Left lung (tissue), 10 donors: Measurements from ENCODE around the gene KCNK17. TPM values are rescaled to one million over a fixed set of nuclear protein-coding genes. Genes with fewer than 3 reads are reported as not detected.

Experiments used
- ATAC-seq: fragments of 200-7000 bp; cut with Tn5 transposase; one replicate; pipeline ENCODE4 v1.9.1; 2020; ENCODE audit warnings: moderate library complexity
- DNase-seq, 4 donors: peaks; one replicate each; pipeline ENCODE4 v3.0.0-alpha.2; 2013 to 2020
- H3K27ac ChIP-seq, 2 donors: fragments of 200-600 bp; sonication (generic) in 1 of 2; one replicate each; pipeline versions ENCODE4 v1.5.0 to v1.8.0; 2020 to 2021
- H3K27me3 ChIP-seq, 2 donors: fragments of 200-600 bp; sonication (generic) in 1 of 2; one replicate each; pipeline versions ENCODE4 v1.5.0 to v1.8.0; 2020 to 2021
- H3K36me3 ChIP-seq, 2 donors: fragments of 200-600 bp; sonication (generic) in 1 of 2; one replicate each; pipeline versions ENCODE4 v1.5.0 to v1.8.0; 2020 to 2021
- H3K4me1 ChIP-seq, 2 donors: fragments of 200-600 bp; one replicate each; pipeline ENCODE4 v1.8.0; 2021
- H3K4me3 ChIP-seq, 2 donors: fragments of 200-600 bp; sonication (generic) in 1 of 2; one replicate each; pipeline versions ENCODE4 v1.5.0 to v1.8.0; 2020 to 2021; ENCODE audit warnings: mild to moderate bottlenecking in 1 of 2
- H3K9me3 ChIP-seq, 2 donors: fragments of 200-600 bp; sonication (generic) in 1 of 2; one replicate each; pipeline versions ENCODE4 v1.5.0 to v1.8.0; 2020 to 2021
- intact Hi-C, 2 donors: fragments of 100-400 bp; cut with DNase I; formaldehyde crosslinking; loops; one replicate each; pipeline versions ENCODE4 v1.11.2 to v1.14.2; 2022
- polyA plus RNA-seq, 6 donors: library from polyadenylated mRNA; unstranded; fragments of 120-200 nt; gene quantifications; one replicate each; pipeline ENCODE4 v1.2.1, GENCODE V29; 2013; ENCODE audit not compliant: insufficient read length in 6 of 6
- total RNA-seq, 2 donors: library from RNA; stranded (reverse); fragmentation: NEBNext Ultra II Directional; extraction: Animal tissue kit (Norgen Biotek cat#: 25700); gene quantifications; one replicate each; pipeline ENCODE4 v1.2.1, GENCODE V29; 2021
- TF ChIP-seq, protein P1 (sequence below), 2 donors: fragments of 200-600 bp; sonication (generic) in 1 of 2; IDR thresholded peaks; one replicate each; pipeline versions ENCODE4 v1.5.0 to v1.8.0; 2021; ENCODE audit warnings: antibody characterized with exemption in 2 of 2
- donor health status: DM: no; HTN: yes; CAD: no.
- donor health status: DM: no; HTN: no; CAD: no.

The KCNK17 gene
- total and polyA plus RNA-seq, 8 donors = 4.8 to 18.7 (median 12.9) TPM

DNA sequence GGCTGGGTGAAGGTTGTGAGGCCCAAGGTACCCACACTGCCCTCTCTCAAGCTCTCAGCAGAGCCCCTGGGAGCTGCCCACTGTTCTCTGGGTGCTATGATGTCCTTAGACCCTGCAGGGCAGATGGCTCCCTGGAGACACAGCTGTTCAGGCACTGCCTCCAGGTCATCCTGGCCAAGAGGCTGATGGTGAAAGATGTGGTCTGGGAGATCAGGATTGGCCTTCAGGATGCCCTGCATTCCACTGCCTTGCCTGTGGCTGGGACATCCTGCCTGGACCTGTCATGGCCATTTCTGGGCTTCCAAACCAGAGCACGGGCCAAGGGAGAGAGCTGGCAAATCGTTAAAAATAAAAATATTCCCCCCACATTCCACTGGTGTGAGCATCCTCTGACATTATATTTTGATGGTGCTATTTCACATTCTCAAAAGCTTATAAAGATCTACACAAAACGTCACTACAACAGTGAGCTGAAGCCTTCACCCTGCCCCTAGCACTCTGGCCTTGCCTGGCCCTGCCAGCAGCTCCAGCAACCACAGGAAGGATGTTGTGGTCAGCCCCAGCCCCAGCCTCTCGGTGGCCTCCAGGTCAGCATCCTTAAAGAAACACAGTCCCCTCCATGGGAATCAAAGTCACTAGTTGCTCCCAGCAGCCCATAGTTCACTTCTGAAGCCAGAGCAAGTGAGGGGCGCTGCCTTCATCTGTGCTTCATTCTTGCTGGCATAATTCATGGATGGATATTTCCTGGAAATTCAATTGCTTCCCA lies 21.7 kb upstream of the KCNK17 start:
- DNase-seq (no peak), ATAC-seq (no peak)
- Histone ChIP-seq H3K36me3 (no peaks in the 10 kb centered on the region), H3K9me3 (no peaks in the 10 kb centered on the region), H3K27me3 (peaks cover 0 to 23% of the 10 kb centered on the region in 2 donors), H3K27ac (no peak overlapping the region), H3K4me3 (no peak overlapping the region), H3K4me1 (peaks cover 10 to 28% of the 10 kb centered on the region in 2 donors)
- intact Hi-C loops = no loop called here
- TF ChIP-seq, protein P1, sequence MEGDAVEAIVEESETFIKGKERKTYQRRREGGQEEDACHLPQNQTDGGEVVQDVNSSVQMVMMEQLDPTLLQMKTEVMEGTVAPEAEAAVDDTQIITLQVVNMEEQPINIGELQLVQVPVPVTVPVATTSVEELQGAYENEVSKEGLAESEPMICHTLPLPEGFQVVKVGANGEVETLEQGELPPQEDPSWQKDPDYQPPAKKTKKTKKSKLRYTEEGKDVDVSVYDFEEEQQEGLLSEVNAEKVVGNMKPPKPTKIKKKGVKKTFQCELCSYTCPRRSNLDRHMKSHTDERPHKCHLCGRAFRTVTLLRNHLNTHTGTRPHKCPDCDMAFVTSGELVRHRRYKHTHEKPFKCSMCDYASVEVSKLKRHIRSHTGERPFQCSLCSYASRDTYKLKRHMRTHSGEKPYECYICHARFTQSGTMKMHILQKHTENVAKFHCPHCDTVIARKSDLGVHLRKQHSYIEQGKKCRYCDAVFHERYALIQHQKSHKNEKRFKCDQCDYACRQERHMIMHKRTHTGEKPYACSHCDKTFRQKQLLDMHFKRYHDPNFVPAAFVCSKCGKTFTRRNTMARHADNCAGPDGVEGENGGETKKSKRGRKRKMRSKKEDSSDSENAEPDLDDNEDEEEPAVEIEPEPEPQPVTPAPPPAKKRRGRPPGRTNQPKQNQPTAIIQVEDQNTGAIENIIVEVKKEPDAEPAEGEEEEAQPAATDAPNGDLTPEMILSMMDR (IDR thresholded peaks at IDR 0.05) = no peak

GRCh38 chr6:39333644-39334438 lies 19.6 kb upstream of the KCNK17 start:
- Histone ChIP-seq H3K27ac (no peak overlapping the region), H3K27me3 (peaks cover 0 to 6% of the 10 kb centered on the region in 2 donors), H3K36me3 (no peaks in the 10 kb centered on the region), H3K4me3 (no peak overlapping the region), H3K4me1 (peaks cover 0 to 11% of the 10 kb centered on the region in 2 donors), H3K9me3 (no peaks in the 10 kb centered on the region)
- intact Hi-C loops = no loop called here
- ATAC-seq (no peak), DNase-seq (no peak)
- TF ChIP-seq, protein P1 (IDR thresholded peaks at IDR 0.05) = no peak

- no peak overlapping the region for H3K27ac ChIP-seq
- peaks cover 0 to 4% of the 10 kb centered on the region in 2 donors for H3K27me3 ChIP-seq
- H3K36me3 ChIP-seq = no peaks in the 10 kb centered on the region
- H3K4me1 ChIP-seq = peaks cover 0 to 3% of the 10 kb centered on the region in 2 donors
- no peaks in the 10 kb centered on the region for H3K9me3 ChIP-seq
- intact Hi-C loops = no loop called here
- no peak overlapping the region for H3K4me3 ChIP-seq
- ATAC-seq = peak; percentile 52
- TF ChIP-seq, protein P1 (IDR thresholded peaks at IDR 0.05) = no peak
- peak in 1 of 4 donors; percentile 42 for DNase-seq
These were observed 16.3 kb upstream of the KCNK17 start for GRCh38 chr6:39330476-39330875.

GRCh38 chr6:39330057-39330456 lies 15.8 kb upstream of the KCNK17 start:
- TF ChIP-seq, protein P1 (IDR thresholded peaks at IDR 0.05) = no peak
- Histone ChIP-seq H3K9me3 (no peaks in the 10 kb centered on the region), H3K36me3 (no peaks in the 10 kb centered on the region), H3K4me1 (peaks cover 0 to 3% of the 10 kb centered on the region in 2 donors), H3K27ac (no peak overlapping the region), H3K27me3 (peaks cover 0 to 4% of the 10 kb centered on the region in 2 donors), H3K4me3 (no peak overlapping the region)
- peak; percentile 54 for ATAC-seq
- intact Hi-C loops = no loop called here
- DNase-seq = no peak

- TF ChIP-seq, protein P1 (IDR thresholded peaks at IDR 0.05) = no peak
- Histone ChIP-seq H3K4me3 (no peak overlapping the region), H3K4me1 (peaks cover 0 to 3% of the 10 kb centered on the region in 2 donors), H3K27me3 (peaks cover 0 to 4% of the 10 kb centered on the region in 2 donors), H3K27ac (no peak overlapping the region), H3K36me3 (no peaks in the 10 kb centered on the region), H3K9me3 (no peaks in the 10 kb centered on the region)
- no peak for ATAC-seq
- intact Hi-C loops = no loop called here
- DNase-seq = no peak
These were observed 13.8 kb upstream of the KCNK17 start for GRCh38 chr6:39328066-39328465.
